HEK293T (cell line): ENCODE measurements around the gene ZNF181.

ENCODE experiments used
- BHLHE40 ChIP-seq: fragments of 450-650 bp; IDR thresholded peaks from 2 replicates; pipeline ENCODE4 v1.6.1; 2016; ENCODE audit warnings: mild to moderate bottlenecking, moderate library complexity, borderline replicate concordance
- FOXK2 ChIP-seq: fragments of 450-650 bp; IDR thresholded peaks from 2 replicates; pipeline ENCODE4 v1.6.1; 2016; ENCODE audit warnings: mild to moderate bottlenecking
- FOXM1 ChIP-seq: fragments of 450-650 bp; IDR thresholded peaks from 2 replicates; pipeline ENCODE4 v1.6.1; 2017; ENCODE audit warnings: mild to moderate bottlenecking, borderline replicate concordance
- NFRKB ChIP-seq: fragments of 450-650 bp; IDR thresholded peaks from 2 replicates; pipeline ENCODE4 v1.6.1; 2016; ENCODE audit warnings: mild to moderate bottlenecking, moderate library complexity
- SUZ12 ChIP-seq: fragments of 450-650 bp; IDR thresholded peaks from 2 replicates; pipeline ENCODE4 v1.6.1; 2016; ENCODE audit warnings: mild to moderate bottlenecking

DNA sequence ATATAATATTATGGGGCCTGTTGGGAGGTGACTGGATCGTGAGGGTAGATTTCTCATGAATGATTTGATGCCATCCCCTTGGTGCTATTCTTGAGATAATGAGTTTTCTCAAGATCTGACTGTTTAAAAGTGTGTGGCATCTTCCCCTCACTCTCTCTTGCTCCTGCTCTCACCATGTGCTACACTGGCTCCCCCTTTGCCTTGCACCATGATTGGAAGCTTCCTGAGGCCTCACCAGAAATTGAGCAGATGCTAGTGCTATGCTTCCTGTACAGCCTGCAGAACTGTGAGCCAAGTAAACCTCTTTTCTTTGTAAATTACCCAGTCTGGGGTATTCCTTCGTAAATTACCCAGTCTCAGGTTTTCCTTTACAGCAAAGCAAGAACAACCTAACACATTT, 40.8 kb downstream of the ZNF181 start:
- no peak for TF ChIP-seq BHLHE40
- no peak for TF ChIP-seq SUZ12
- no peak for TF ChIP-seq NFRKB
- TF ChIP-seq FOXK2, result no peak
- TF ChIP-seq FOXM1, result no peak
